Measurements from ENCODE around the gene TSNAXIP1. TPM values are rescaled to one million over a fixed set of nuclear protein-coding genes. Genes with fewer than 3 reads are reported as not detected.

TSNAXIP1 gene
- total and polyA plus RNA-seq, 10 of the 15 experiments (the other 5 are each of a cell fraction or from before 2014, with no cell fraction given): 0.09 to 0.63 (median 0.37) TPM; not detected in 1

DNA sequence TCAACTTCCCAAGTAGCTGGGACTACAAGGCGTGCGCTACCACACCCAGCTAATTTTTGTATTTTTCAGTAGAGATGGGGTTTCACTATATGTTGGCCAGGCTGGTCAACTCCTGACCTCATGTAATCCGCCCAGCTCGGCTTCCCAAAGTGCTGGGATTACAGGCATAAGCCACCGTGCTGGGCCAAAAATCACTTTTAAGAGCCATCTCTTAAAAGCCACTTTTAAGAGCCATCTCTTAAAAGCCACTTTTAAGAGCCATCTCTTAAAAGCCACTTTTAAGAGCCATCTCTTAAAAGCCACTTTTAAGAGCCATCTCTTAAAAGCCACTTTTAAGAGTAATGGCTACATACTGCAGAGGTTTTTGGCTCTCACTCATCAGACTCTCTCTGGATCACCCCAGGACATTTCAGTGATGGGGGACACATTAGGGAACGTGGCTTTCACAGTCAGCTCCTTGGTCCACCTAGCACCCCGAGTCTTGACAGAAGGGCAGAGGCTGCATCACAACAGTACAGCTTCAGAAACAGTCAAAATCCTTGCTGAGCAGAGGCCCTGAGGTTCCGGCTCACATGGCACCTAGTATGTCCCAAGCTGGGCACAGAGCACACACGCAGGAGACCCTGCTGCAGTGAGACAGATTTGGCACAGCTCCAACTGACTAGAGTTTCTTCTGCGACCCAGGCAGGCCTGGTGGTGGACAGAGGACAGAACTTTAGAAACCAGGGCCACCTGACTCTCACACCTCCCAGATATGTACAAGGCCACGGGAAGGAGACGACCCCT lies 23.9 kb upstream of the TSNAXIP1 start:
- H3K27ac ChIP-seq (ENCODE audit: control insufficient read depth, insufficient read depth): no peak overlapping the region
- H3K9me3 ChIP-seq (replicated peaks; ENCODE audit: control insufficient read depth, insufficient read depth, low read length): no peaks in the 10 kb centered on the region
- intact Hi-C loops (cut with micrococcal nuclease; ENCODE audit: unreplicated experiment): no loop called here
- BruUV-seq (replicated peaks): no TSS peak
- FAIRE-seq (no peak), ATAC-seq (no peak), DNase-seq (ENCODE audit: low read depth, low spot score) (no peak)
- H3K4me1 ChIP-seq (ENCODE audit: control insufficient read depth, insufficient read depth, low read length): peaks cover 39% of the 10 kb centered on the region
- H2AFZ ChIP-seq (ENCODE audit: control insufficient read depth, low read depth, low read length): no peak overlapping the region
- no peaks in the 10 kb centered on the region for H3K27me3 ChIP-seq (replicated peaks in 1 of 2; ENCODE audit: control insufficient read depth in 2 of 2, insufficient read depth in 2 of 2, low read length in 1 of 2)
- H3K4me3 ChIP-seq: no peak overlapping the region
- no peak overlapping the region for H3K4me2 ChIP-seq (ENCODE audit: control insufficient read depth, insufficient read depth)
- H4K20me1 ChIP-seq (ENCODE audit: control insufficient read depth, insufficient read depth): no peaks in the 10 kb centered on the region
- POLR2A ChIA-PET: interaction anchor here (0.6 to 1.6 kb wide), 3 partner anchors 24 to 63 kb away, joined by 4 to 5 read pairs (median 4); partner anchors contain the start of genes GFOD2, RANBP10 and TSNAXIP1
- RAD21 ChIA-PET (ENCODE audit: unreplicated experiment): no interaction called here
- no peak overlapping the region for H3K9ac ChIP-seq (ENCODE audit: control insufficient read depth, insufficient read depth, low read length)
- peaks cover 36% of the 10 kb centered on the region for H3K79me2 ChIP-seq (ENCODE audit: control insufficient read depth, insufficient read depth, low read length)
- SMC1A ChIA-PET (ENCODE audit: uncharacterized antibody, unreplicated experiment): interaction anchor here (1.2 to 1.6 kb wide), 3 partner anchors 18 to 38 kb away, joined by 3 to 9 read pairs (median 4); partner anchors contain the start of genes RANBP10 and TSNAXIP1
- 99% methylated on average over 12 of the region's 12 CpGs for WGBS (ENCODE audit: insufficient coverage, insufficient replicate concordance, low lambda C conversion rate, missing lambda C conversion rate)
- TF ChIP-seq EGR1 (IDR thresholded peaks at IDR 0.05; ENCODE audit: borderline replicate concordance in 1 of 2, low read depth in 2 of 2, low read length in 2 of 2) (no peak), RFX5 (IDR thresholded peaks at IDR 0.05; ENCODE audit: low read depth, low read length) (no peak), ZBTB33 (IDR thresholded peaks at IDR 0.05) (no peak), FOXK2 (IDR thresholded peaks at IDR 0.05) (no peak), IRF3 (IDR thresholded peaks at IDR 0.05) (no peak), KLF5 (IDR thresholded peaks at IDR 0.05; ENCODE audit: partially characterized antibody) (no peak)
- TF ChIP-seq, protein P1, sequence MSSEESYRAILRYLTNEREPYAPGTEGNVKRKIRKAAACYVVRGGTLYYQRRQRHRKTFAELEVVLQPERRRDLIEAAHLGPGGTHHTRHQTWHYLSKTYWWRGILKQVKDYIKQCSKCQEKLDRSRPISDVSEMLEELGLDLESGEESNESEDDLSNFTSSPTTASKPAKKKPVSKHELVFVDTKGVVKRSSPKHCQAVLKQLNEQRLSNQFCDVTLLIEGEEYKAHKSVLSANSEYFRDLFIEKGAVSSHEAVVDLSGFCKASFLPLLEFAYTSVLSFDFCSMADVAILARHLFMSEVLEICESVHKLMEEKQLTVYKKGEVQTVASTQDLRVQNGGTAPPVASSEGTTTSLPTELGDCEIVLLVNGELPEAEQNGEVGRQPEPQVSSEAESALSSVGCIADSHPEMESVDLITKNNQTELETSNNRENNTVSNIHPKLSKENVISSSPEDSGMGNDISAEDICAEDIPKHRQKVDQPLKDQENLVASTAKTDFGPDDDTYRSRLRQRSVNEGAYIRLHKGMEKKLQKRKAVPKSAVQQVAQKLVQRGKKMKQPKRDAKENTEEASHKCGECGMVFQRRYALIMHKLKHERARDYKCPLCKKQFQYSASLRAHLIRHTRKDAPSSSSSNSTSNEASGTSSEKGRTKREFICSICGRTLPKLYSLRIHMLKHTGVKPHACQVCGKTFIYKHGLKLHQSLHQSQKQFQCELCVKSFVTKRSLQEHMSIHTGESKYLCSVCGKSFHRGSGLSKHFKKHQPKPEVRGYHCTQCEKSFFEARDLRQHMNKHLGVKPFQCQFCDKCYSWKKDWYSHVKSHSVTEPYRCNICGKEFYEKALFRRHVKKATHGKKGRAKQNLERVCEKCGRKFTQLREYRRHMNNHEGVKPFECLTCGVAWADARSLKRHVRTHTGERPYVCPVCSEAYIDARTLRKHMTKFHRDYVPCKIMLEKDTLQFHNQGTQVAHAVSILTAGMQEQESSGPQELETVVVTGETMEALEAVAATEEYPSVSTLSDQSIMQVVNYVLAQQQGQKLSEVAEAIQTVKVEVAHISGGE (CRISPR knock-in tag; IDR thresholded peaks at IDR 0.05): no peak
- in situ Hi-C loops (cut with MboI): no loop called here
- peaks cover 0 to 4% of the 10 kb centered on the region in 2 experiments; a peak in 3 of 4 replicates for H3K36me3 ChIP-seq (ENCODE audit: control insufficient read depth in 2 of 2, insufficient read depth in 2 of 2, low read length in 1 of 2)
- CTCF ChIA-PET: interaction anchor here (3.9 to 4.5 kb wide), 2 partner anchors 18 to 33 kb away, joined by 22 read pairs; no protein-coding TSS in a partner anchor
